ENCODE results near the gene MOB3B. TPM values are rescaled to one million over a fixed set of nuclear protein-coding genes. Genes with fewer than 3 reads are reported as not detected.

MOB3B gene
- polyA plus RNA-seq, 2 donors: 2.0 to 2.5 TPM

- peaks cover 0 to 9% of the 10 kb centered on the region in 2 donors for H3K4me1 ChIP-seq (ENCODE audit: control insufficient read depth in 2 of 2, insufficient read depth in 2 of 2, low read length in 1 of 2)
Observed at GRCh38 chr9:27371382-27371781, 158.2 kb downstream of the MOB3B start.

DNA sequence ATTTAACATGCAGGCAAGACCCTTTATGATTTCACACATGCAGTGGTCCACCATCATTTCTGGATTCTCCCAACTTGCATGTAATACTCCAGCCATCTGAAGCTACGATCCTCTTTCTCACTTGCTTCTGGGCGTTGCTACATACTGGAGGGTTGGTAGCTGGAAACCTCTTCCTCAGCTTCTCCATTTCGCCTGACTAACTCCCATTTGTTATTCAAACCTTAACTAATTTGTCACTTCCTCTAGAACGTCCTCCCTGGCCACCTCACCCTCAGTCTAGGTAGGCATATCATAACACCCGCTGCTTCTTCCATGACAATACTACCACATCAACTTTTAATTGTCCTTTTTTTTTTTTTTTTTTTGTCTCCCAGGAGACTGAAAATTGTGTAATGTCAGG lies 160.0 kb downstream of the MOB3B start:
- H3K36me3 ChIP-seq (ENCODE audit: control insufficient read depth in 2 of 2, insufficient read depth in 2 of 2, low read length in 1 of 2): no peaks in the 10 kb centered on the region
- peaks cover 0 to 14% of the 10 kb centered on the region in 2 donors for H3K4me1 ChIP-seq (ENCODE audit: control insufficient read depth in 2 of 2, insufficient read depth in 2 of 2, low read length in 1 of 2)
- 70 to 78% methylated on average over 5 of the region's 5 CpGs for WGBS, 2 donors
- no peaks in the 10 kb centered on the region for H3K9me3 ChIP-seq (ENCODE audit: control insufficient read depth in 2 of 2, insufficient read depth in 1 of 2, low read depth in 1 of 2, low read length in 1 of 2)
- no peak overlapping the region for H3K4me3 ChIP-seq (ENCODE audit: low read depth in 1 of 2, low read length in 2 of 2)
- no peaks in the 10 kb centered on the region for H3K27me3 ChIP-seq (ENCODE audit: control insufficient read depth in 1 of 2, insufficient read depth in 2 of 2, low read length in 2 of 2)
- no peak overlapping the region for H3K27ac ChIP-seq (ENCODE audit: low read depth in 2 of 2, low read length in 1 of 2)

More at GRCh38 chr9:27371382-27371781, 158.2 kb downstream of the MOB3B start:
- 45 to 46% methylated on average over 5 of the region's 5 CpGs for WGBS, 2 donors
- Histone ChIP-seq H3K27ac (ENCODE audit: low read depth in 2 of 2, low read length in 1 of 2) (peak overlapping the region in 1 of 2 donors; percentile 30), H3K4me3 (ENCODE audit: low read depth in 1 of 2, low read length in 2 of 2) (no peak overlapping the region), H3K36me3 (ENCODE audit: control insufficient read depth in 2 of 2, insufficient read depth in 2 of 2, low read length in 1 of 2) (no peaks in the 10 kb centered on the region), H3K9me3 (ENCODE audit: control insufficient read depth in 2 of 2, insufficient read depth in 1 of 2, low read depth in 1 of 2, low read length in 1 of 2) (no peaks in the 10 kb centered on the region), H3K27me3 (ENCODE audit: control insufficient read depth in 1 of 2, insufficient read depth in 2 of 2, low read length in 2 of 2) (no peaks in the 10 kb centered on the region)

DNA sequence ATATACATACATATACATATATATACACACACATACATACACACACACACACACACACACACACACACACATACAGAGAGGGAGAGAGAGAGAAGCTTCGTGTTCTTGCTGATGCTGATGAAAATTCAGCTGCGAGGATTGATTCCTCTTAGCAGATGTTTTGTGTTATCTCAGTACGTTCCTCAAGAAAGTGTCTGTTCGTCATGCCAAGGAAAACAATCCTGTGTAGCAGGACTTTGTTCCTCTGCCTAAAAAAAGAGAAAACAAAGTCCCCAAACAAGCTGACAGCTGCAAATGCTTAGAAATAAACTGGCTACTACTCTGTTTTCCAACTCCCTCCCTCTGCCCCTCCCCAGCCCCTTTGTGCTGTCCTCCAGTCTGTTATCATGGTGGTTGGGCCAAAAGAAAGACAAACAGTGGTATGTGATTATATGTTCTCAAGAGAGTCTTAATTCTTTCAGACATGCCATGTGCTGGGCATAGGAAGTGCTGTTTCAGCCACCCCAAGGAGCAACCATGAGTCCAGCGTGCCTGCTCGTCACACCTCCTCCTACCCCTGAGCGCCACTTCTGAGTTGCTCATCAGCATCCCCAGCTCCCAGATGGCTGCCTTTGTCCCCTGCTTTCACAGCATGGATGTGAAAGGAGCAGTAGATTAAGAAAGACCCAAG lies 161.2 kb downstream of the MOB3B start:
- peak overlapping the region in 1 of 2 donors; percentile 30 for H3K27ac ChIP-seq (ENCODE audit: low read depth in 2 of 2, low read length in 1 of 2)
- H3K9me3 ChIP-seq (ENCODE audit: control insufficient read depth in 2 of 2, insufficient read depth in 1 of 2, low read depth in 1 of 2, low read length in 1 of 2): no peaks in the 10 kb centered on the region
- no peaks in the 10 kb centered on the region for H3K36me3 ChIP-seq (ENCODE audit: control insufficient read depth in 2 of 2, insufficient read depth in 2 of 2, low read length in 1 of 2)
- no peaks in the 10 kb centered on the region for H3K27me3 ChIP-seq (ENCODE audit: control insufficient read depth in 1 of 2, insufficient read depth in 2 of 2, low read length in 2 of 2)
- H3K4me3 ChIP-seq (ENCODE audit: low read depth in 1 of 2, low read length in 2 of 2): no peak overlapping the region
- WGBS, 2 donors: 55 to 63% methylated on average over 7 of the region's 7 CpGs
- peaks cover 0 to 14% of the 10 kb centered on the region in 2 donors for H3K4me1 ChIP-seq (ENCODE audit: control insufficient read depth in 2 of 2, insufficient read depth in 2 of 2, low read length in 1 of 2)

DNA sequence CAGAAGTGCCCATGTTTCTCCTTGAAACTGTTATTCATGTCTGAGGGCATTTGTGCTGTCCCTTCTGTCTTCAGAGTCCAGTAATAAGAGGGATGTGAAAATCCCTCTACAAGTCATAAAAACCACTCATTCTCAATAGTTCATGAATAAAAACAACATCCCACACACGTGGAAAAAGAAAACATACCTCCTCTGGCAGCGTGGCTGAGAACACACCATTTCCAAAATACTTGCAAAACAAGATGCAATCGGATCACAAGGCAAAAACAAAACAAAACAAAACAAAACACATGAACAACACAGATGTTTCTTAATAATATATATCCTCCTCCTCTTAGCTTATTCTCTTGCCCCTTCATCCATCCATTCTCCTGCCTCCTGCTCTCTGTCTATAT lies 161.7 kb downstream of the MOB3B start:
- WGBS, 2 donors: 47 to 54% methylated on average over 3 of the region's 3 CpGs
- no peak overlapping the region for H3K4me3 ChIP-seq (ENCODE audit: low read depth in 1 of 2, low read length in 2 of 2)
- no peaks in the 10 kb centered on the region for H3K27me3 ChIP-seq (ENCODE audit: control insufficient read depth in 1 of 2, insufficient read depth in 2 of 2, low read length in 2 of 2)
- H3K4me1 ChIP-seq (ENCODE audit: control insufficient read depth in 2 of 2, insufficient read depth in 2 of 2, low read length in 1 of 2): peaks cover under 1 to 14% of the 10 kb centered on the region in 2 donors
- no peaks in the 10 kb centered on the region for H3K9me3 ChIP-seq (ENCODE audit: control insufficient read depth in 2 of 2, insufficient read depth in 1 of 2, low read depth in 1 of 2, low read length in 1 of 2)
- no peak overlapping the region for H3K27ac ChIP-seq (ENCODE audit: low read depth in 2 of 2, low read length in 1 of 2)
- no peaks in the 10 kb centered on the region for H3K36me3 ChIP-seq (ENCODE audit: control insufficient read depth in 2 of 2, insufficient read depth in 2 of 2, low read length in 1 of 2)

GRCh38 chr9:27367175-27367798 lies 162.3 kb downstream of the MOB3B start:
- no peak overlapping the region for H3K27ac ChIP-seq (ENCODE audit: low read depth in 2 of 2, low read length in 1 of 2)
- 42 to 44% methylated on average over 6 of the region's 6 CpGs for WGBS, 2 donors
- no peaks in the 10 kb centered on the region for H3K9me3 ChIP-seq (ENCODE audit: control insufficient read depth in 2 of 2, insufficient read depth in 1 of 2, low read depth in 1 of 2, low read length in 1 of 2)
- no peaks in the 10 kb centered on the region for H3K36me3 ChIP-seq (ENCODE audit: control insufficient read depth in 2 of 2, insufficient read depth in 2 of 2, low read length in 1 of 2)
- H3K4me3 ChIP-seq (ENCODE audit: low read depth in 1 of 2, low read length in 2 of 2): no peak overlapping the region
- peaks cover 2 to 14% of the 10 kb centered on the region in 2 donors for H3K4me1 ChIP-seq (ENCODE audit: control insufficient read depth in 2 of 2, insufficient read depth in 2 of 2, low read length in 1 of 2)
- H3K27me3 ChIP-seq (ENCODE audit: control insufficient read depth in 1 of 2, insufficient read depth in 2 of 2, low read length in 2 of 2): no peaks in the 10 kb centered on the region

GRCh38 chr9:27365707-27366376 lies 163.8 kb downstream of the MOB3B start:
- H3K4me3 ChIP-seq (ENCODE audit: low read depth in 1 of 2, low read length in 2 of 2): no peak overlapping the region
- H3K36me3 ChIP-seq (ENCODE audit: control insufficient read depth in 2 of 2, insufficient read depth in 2 of 2, low read length in 1 of 2): no peaks in the 10 kb centered on the region
- H3K27ac ChIP-seq (ENCODE audit: low read depth in 2 of 2, low read length in 1 of 2): no peak overlapping the region
- WGBS, 2 donors: 35 to 38% methylated on average over 6 of the region's 6 CpGs
- H3K27me3 ChIP-seq (ENCODE audit: control insufficient read depth in 1 of 2, insufficient read depth in 2 of 2, low read length in 2 of 2): no peaks in the 10 kb centered on the region
- H3K4me1 ChIP-seq (ENCODE audit: control insufficient read depth in 2 of 2, insufficient read depth in 2 of 2, low read length in 1 of 2): peaks cover 2 to 14% of the 10 kb centered on the region in 2 donors
- H3K9me3 ChIP-seq (ENCODE audit: control insufficient read depth in 2 of 2, insufficient read depth in 1 of 2, low read depth in 1 of 2, low read length in 1 of 2): no peaks in the 10 kb centered on the region

DNA sequence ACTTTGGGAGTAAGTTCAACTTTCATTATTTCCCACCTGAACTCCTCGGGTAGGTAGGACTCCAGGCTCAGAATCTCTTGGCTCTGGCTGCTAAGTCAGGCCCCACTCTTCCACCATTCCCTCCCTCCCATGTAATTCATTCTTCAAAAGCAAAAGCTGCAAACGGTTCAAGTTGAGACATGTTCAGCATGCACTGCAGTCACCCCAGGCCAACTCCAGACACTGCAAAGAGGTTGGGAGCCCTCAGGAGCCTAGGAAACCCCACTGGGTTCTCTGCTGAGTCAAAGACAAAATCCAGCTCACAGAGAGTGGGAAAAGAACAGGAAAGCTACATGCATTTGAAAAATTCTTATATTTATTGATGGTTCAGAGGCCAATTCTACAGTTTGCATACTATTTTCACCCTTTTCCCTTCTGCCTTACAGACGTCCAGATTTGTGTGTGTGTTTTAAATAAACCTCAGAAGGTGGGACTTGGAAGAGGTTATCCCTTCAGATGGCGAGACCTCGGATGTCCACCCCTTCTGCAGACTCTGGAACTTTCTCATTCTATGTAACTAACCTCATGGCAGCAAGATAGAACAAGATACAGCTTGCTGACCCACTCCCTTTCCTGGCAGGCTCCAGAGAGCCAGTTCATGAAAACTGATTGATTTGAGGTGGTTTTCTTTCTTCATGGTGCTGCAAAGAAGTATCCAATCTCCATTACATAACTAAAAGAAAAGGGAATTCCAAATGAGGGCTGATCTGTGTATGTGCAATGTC lies 167.0 kb downstream of the MOB3B start:
- no peak overlapping the region for H3K27ac ChIP-seq (ENCODE audit: low read depth in 2 of 2, low read length in 1 of 2)
- peaks cover 2 to 14% of the 10 kb centered on the region in 2 donors for H3K4me1 ChIP-seq (ENCODE audit: control insufficient read depth in 2 of 2, insufficient read depth in 2 of 2, low read length in 1 of 2)
- 42 to 49% methylated on average over 5 of the region's 5 CpGs for WGBS, 2 donors

DNA sequence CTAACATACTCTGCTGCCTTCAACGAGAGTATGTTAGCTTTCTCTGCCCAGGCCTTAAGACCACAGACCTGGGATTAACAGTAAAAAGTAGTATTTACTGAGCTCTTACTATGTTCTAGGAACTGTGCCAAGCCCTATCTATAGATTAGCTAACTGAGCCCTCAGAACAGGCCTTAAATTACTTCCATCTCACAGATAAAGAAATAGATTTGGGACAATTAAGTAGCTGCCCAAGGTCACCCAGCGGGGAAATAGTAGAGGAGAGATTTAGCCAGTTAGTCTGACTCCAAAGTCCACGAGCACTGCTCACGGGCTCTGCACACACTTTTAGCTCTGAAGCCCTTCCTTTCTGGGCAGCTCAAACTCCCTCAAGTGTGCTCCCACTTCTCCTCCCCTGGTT lies 168.1 kb downstream of the MOB3B start:
- Histone ChIP-seq H3K4me3 (ENCODE audit: low read depth in 1 of 2, low read length in 2 of 2) (no peak overlapping the region), H3K9me3 (ENCODE audit: control insufficient read depth in 2 of 2, insufficient read depth in 1 of 2, low read depth in 1 of 2, low read length in 1 of 2) (no peaks in the 10 kb centered on the region), H3K27me3 (ENCODE audit: control insufficient read depth in 1 of 2, insufficient read depth in 2 of 2, low read length in 2 of 2) (no peaks in the 10 kb centered on the region), H3K36me3 (ENCODE audit: control insufficient read depth in 2 of 2, insufficient read depth in 2 of 2, low read length in 1 of 2) (peaks cover 0 to 2% of the 10 kb centered on the region in 2 donors), H3K27ac (ENCODE audit: low read depth in 2 of 2, low read length in 1 of 2) (no peak overlapping the region), H3K4me1 (ENCODE audit: control insufficient read depth in 2 of 2, insufficient read depth in 2 of 2, low read length in 1 of 2) (peaks cover 2 to 6% of the 10 kb centered on the region in 2 donors)
- WGBS, 2 donors: 67 to 80% methylated on average over 4 of the region's 4 CpGs

More for the DNA sequence above, 167.0 kb downstream of the MOB3B start:
- Histone ChIP-seq H3K9me3 (ENCODE audit: control insufficient read depth in 2 of 2, insufficient read depth in 1 of 2, low read depth in 1 of 2, low read length in 1 of 2) (no peaks in the 10 kb centered on the region), H3K4me3 (ENCODE audit: low read depth in 1 of 2, low read length in 2 of 2) (no peak overlapping the region), H3K36me3 (ENCODE audit: control insufficient read depth in 2 of 2, insufficient read depth in 2 of 2, low read length in 1 of 2) (peaks cover 0 to 2% of the 10 kb centered on the region in 2 donors), H3K27me3 (ENCODE audit: control insufficient read depth in 1 of 2, insufficient read depth in 2 of 2, low read length in 2 of 2) (no peaks in the 10 kb centered on the region)

GRCh38 chr9:27359763-27360162 lies 169.9 kb downstream of the MOB3B start:
- Histone ChIP-seq H3K27ac (ENCODE audit: low read depth in 2 of 2, low read length in 1 of 2) (no peak overlapping the region), H3K36me3 (ENCODE audit: control insufficient read depth in 2 of 2, insufficient read depth in 2 of 2, low read length in 1 of 2) (peaks cover 0 to 2% of the 10 kb centered on the region in 2 donors), H3K4me1 (ENCODE audit: control insufficient read depth in 2 of 2, insufficient read depth in 2 of 2, low read length in 1 of 2) (peaks cover 0 to 2% of the 10 kb centered on the region in 2 donors), H3K27me3 (ENCODE audit: control insufficient read depth in 1 of 2, insufficient read depth in 2 of 2, low read length in 2 of 2) (no peaks in the 10 kb centered on the region), H3K9me3 (ENCODE audit: control insufficient read depth in 2 of 2, insufficient read depth in 1 of 2, low read depth in 1 of 2, low read length in 1 of 2) (no peaks in the 10 kb centered on the region), H3K4me3 (ENCODE audit: low read depth in 1 of 2, low read length in 2 of 2) (no peak overlapping the region)
- WGBS, 2 donors: 97% methylated on average over 6 of the region's 6 CpGs
